Astrocyte (in vitro differentiated cells and primary cell): ENCODE measurements around the gene CARS1.

Source experiments
- EZH2 ChIP-seq: IDR thresholded peaks from 2 replicates; pipeline ENCODE4 v1.6.1; 2012; ENCODE audit warnings: mild to moderate bottlenecking, low read length, inconsistent platforms; ENCODE audit not compliant: insufficient read depth
- TF ChIP-seq, protein P1 (sequence below): IDR thresholded peaks from 2 replicates; pipeline ENCODE4 v1.5.1; 2011; ENCODE audit warnings: low read depth, mild to moderate bottlenecking, inconsistent platforms, low read length, moderate library complexity; ENCODE audit not compliant: insufficient read depth

- TF ChIP-seq, protein P1, sequence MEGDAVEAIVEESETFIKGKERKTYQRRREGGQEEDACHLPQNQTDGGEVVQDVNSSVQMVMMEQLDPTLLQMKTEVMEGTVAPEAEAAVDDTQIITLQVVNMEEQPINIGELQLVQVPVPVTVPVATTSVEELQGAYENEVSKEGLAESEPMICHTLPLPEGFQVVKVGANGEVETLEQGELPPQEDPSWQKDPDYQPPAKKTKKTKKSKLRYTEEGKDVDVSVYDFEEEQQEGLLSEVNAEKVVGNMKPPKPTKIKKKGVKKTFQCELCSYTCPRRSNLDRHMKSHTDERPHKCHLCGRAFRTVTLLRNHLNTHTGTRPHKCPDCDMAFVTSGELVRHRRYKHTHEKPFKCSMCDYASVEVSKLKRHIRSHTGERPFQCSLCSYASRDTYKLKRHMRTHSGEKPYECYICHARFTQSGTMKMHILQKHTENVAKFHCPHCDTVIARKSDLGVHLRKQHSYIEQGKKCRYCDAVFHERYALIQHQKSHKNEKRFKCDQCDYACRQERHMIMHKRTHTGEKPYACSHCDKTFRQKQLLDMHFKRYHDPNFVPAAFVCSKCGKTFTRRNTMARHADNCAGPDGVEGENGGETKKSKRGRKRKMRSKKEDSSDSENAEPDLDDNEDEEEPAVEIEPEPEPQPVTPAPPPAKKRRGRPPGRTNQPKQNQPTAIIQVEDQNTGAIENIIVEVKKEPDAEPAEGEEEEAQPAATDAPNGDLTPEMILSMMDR, result no peak
- TF ChIP-seq EZH2, result no peak
These were observed 48.8 kb upstream of the CARS1 start for GRCh38 chr11:3105791-3106735.
